Measurements from ENCODE around the gene NNMT.

The NNMT gene

GRCh38 chr11:114293201-114293711 is 2.9 kb upstream of the NNMT start:
- Mint-ChIP-seq H3K9me3 (no peaks in the 10 kb centered on the region), H3K4me1 (no peaks in the 10 kb centered on the region), H3K4me3 (no peak overlapping the region), H3K27me3 (peaks cover 47% of the 10 kb centered on the region), H3K27ac (ENCODE audit: low read depth) (no peak overlapping the region), H3K36me3 (ENCODE audit: insufficient read depth) (no peaks in the 10 kb centered on the region)
- ATAC-seq (replicated peaks; ENCODE audit: extremely low read depth, poor library complexity, severe bottlenecking) (no peak), DNase-seq (ENCODE audit: low spot score in 2 of 2) (no peak)

GRCh38 chr11:114296605-114297372 is 590 bp downstream of the NNMT start:
- no peak overlapping the region for H3K4me3 Mint-ChIP-seq
- H3K27ac Mint-ChIP-seq (ENCODE audit: low read depth) = no peak overlapping the region
- no peaks in the 10 kb centered on the region for H3K36me3 Mint-ChIP-seq (ENCODE audit: insufficient read depth)
- no peaks in the 10 kb centered on the region for H3K9me3 Mint-ChIP-seq
- ATAC-seq (replicated peaks; ENCODE audit: extremely low read depth, poor library complexity, severe bottlenecking) (no peak), DNase-seq (ENCODE audit: low spot score in 2 of 2) (no peak)
- H3K4me1 Mint-ChIP-seq = no peaks in the 10 kb centered on the region
- H3K27me3 Mint-ChIP-seq = peaks cover 50% of the 10 kb centered on the region

GRCh38 chr11:114297806-114298709 is 1.9 kb downstream of the NNMT start:
- Mint-ChIP-seq H3K27ac (ENCODE audit: low read depth) (no peak overlapping the region), H3K27me3 (peaks cover 40% of the 10 kb centered on the region), H3K36me3 (ENCODE audit: insufficient read depth) (no peaks in the 10 kb centered on the region), H3K9me3 (peaks cover 5% of the 10 kb centered on the region), H3K4me3 (no peak overlapping the region), H3K4me1 (no peaks in the 10 kb centered on the region)
- ATAC-seq (replicated peaks; ENCODE audit: extremely low read depth, poor library complexity, severe bottlenecking) (no peak), DNase-seq (ENCODE audit: low spot score in 2 of 2) (no peak)

GRCh38 chr11:114298710-114299109 is 2.5 kb downstream of the NNMT start:
- H3K36me3 Mint-ChIP-seq (ENCODE audit: insufficient read depth) = no peaks in the 10 kb centered on the region
- no peak for DNase-seq (ENCODE audit: low spot score in 2 of 2)
- no peak overlapping the region for H3K4me3 Mint-ChIP-seq
- H3K27ac Mint-ChIP-seq (ENCODE audit: low read depth) = no peak overlapping the region
- ATAC-seq (replicated peaks; ENCODE audit: extremely low read depth, poor library complexity, severe bottlenecking) = no peak
- H3K9me3 Mint-ChIP-seq = peaks cover 5% of the 10 kb centered on the region
- no peaks in the 10 kb centered on the region for H3K4me1 Mint-ChIP-seq
- peaks cover 36% of the 10 kb centered on the region for H3K27me3 Mint-ChIP-seq

GRCh38 chr11:114301088-114301487 is 4.9 kb downstream of the NNMT start:
- Mint-ChIP-seq H3K4me3 (no peak overlapping the region), H3K27ac (ENCODE audit: low read depth) (no peak overlapping the region), H3K4me1 (no peaks in the 10 kb centered on the region), H3K9me3 (peaks cover 5% of the 10 kb centered on the region), H3K27me3 (peaks cover 32% of the 10 kb centered on the region), H3K36me3 (ENCODE audit: insufficient read depth) (no peaks in the 10 kb centered on the region)
- ATAC-seq (replicated peaks; ENCODE audit: extremely low read depth, poor library complexity, severe bottlenecking) (no peak), DNase-seq (ENCODE audit: low spot score in 2 of 2) (no peak)

- Mint-ChIP-seq H3K9me3 (peaks cover 5% of the 10 kb centered on the region), H3K27me3 (peaks cover 29% of the 10 kb centered on the region), H3K4me1 (no peaks in the 10 kb centered on the region), H3K36me3 (ENCODE audit: insufficient read depth) (no peaks in the 10 kb centered on the region), H3K4me3 (no peak overlapping the region), H3K27ac (ENCODE audit: low read depth) (no peak overlapping the region)
- no peak for ATAC-seq (replicated peaks; ENCODE audit: extremely low read depth, poor library complexity, severe bottlenecking)
- DNase-seq (ENCODE audit: low spot score in 2 of 2) = no peak
Observed at GRCh38 chr11:114301927-114302326, 5.7 kb downstream of the NNMT start.

- Mint-ChIP-seq H3K4me1 (no peaks in the 10 kb centered on the region), H3K36me3 (ENCODE audit: insufficient read depth) (no peaks in the 10 kb centered on the region), H3K27ac (ENCODE audit: low read depth) (no peak overlapping the region), H3K9me3 (peaks cover 5% of the 10 kb centered on the region), H3K27me3 (peaks cover 36% of the 10 kb centered on the region), H3K4me3 (no peak overlapping the region)
- ATAC-seq (replicated peaks; ENCODE audit: extremely low read depth, poor library complexity, severe bottlenecking) (no peak), DNase-seq (ENCODE audit: low spot score in 2 of 2) (no peak)
Observed at GRCh38 chr11:114302663-114303062, 6.5 kb downstream of the NNMT start.

- H3K36me3 Mint-ChIP-seq (ENCODE audit: insufficient read depth) = no peaks in the 10 kb centered on the region
- peaks cover 5% of the 10 kb centered on the region for H3K9me3 Mint-ChIP-seq
- no peak for ATAC-seq (replicated peaks; ENCODE audit: extremely low read depth, poor library complexity, severe bottlenecking)
- peaks cover 50% of the 10 kb centered on the region for H3K27me3 Mint-ChIP-seq
- no peak overlapping the region for H3K27ac Mint-ChIP-seq (ENCODE audit: low read depth)
- no peak overlapping the region for H3K4me3 Mint-ChIP-seq
- no peak for DNase-seq (ENCODE audit: low spot score in 2 of 2)
- H3K4me1 Mint-ChIP-seq = no peaks in the 10 kb centered on the region
Observed at GRCh38 chr11:114304065-114304464, 7.9 kb downstream of the NNMT start.

- DNase-seq (ENCODE audit: low spot score in 2 of 2) (no peak), ATAC-seq (replicated peaks; ENCODE audit: extremely low read depth, poor library complexity, severe bottlenecking) (no peak)
- Mint-ChIP-seq H3K27ac (ENCODE audit: low read depth) (no peak overlapping the region), H3K36me3 (ENCODE audit: insufficient read depth) (no peaks in the 10 kb centered on the region), H3K27me3 (peaks cover 59% of the 10 kb centered on the region), H3K4me3 (no peak overlapping the region), H3K4me1 (no peaks in the 10 kb centered on the region), H3K9me3 (peaks cover 5% of the 10 kb centered on the region)
Observed at GRCh38 chr11:114304969-114305368, 8.8 kb downstream of the NNMT start.

- H3K4me3 Mint-ChIP-seq = no peak overlapping the region
- no peaks in the 10 kb centered on the region for H3K36me3 Mint-ChIP-seq (ENCODE audit: insufficient read depth)
- H3K4me1 Mint-ChIP-seq = no peaks in the 10 kb centered on the region
- H3K27me3 Mint-ChIP-seq = peaks cover 64% of the 10 kb centered on the region
- no peaks in the 10 kb centered on the region for H3K9me3 Mint-ChIP-seq
- H3K27ac Mint-ChIP-seq (ENCODE audit: low read depth) = no peak overlapping the region
- ATAC-seq (replicated peaks; ENCODE audit: extremely low read depth, poor library complexity, severe bottlenecking) (no peak), DNase-seq (ENCODE audit: low spot score in 2 of 2) (no peak)
Observed at GRCh38 chr11:114307524-114308203, 11.5 kb downstream of the NNMT start.

- no peak for ATAC-seq (replicated peaks; ENCODE audit: extremely low read depth, poor library complexity, severe bottlenecking)
- peaks cover 69% of the 10 kb centered on the region for H3K27me3 Mint-ChIP-seq
- no peak overlapping the region for H3K4me3 Mint-ChIP-seq
- H3K36me3 Mint-ChIP-seq (ENCODE audit: insufficient read depth) = no peaks in the 10 kb centered on the region
- no peaks in the 10 kb centered on the region for H3K9me3 Mint-ChIP-seq
- no peak for DNase-seq (ENCODE audit: low spot score in 2 of 2)
- H3K27ac Mint-ChIP-seq (ENCODE audit: low read depth) = no peak overlapping the region
- no peaks in the 10 kb centered on the region for H3K4me1 Mint-ChIP-seq
Observed at GRCh38 chr11:114308689-114309089, 12.5 kb downstream of the NNMT start.

GRCh38 chr11:114309517-114309916 is 13.3 kb downstream of the NNMT start:
- peaks cover 63% of the 10 kb centered on the region for H3K27me3 Mint-ChIP-seq
- H3K9me3 Mint-ChIP-seq = no peaks in the 10 kb centered on the region
- H3K27ac Mint-ChIP-seq (ENCODE audit: low read depth) = no peak overlapping the region
- no peak overlapping the region for H3K4me3 Mint-ChIP-seq
- no peaks in the 10 kb centered on the region for H3K36me3 Mint-ChIP-seq (ENCODE audit: insufficient read depth)
- ATAC-seq (replicated peaks; ENCODE audit: extremely low read depth, poor library complexity, severe bottlenecking) = no peak
- no peak for DNase-seq (ENCODE audit: low spot score in 2 of 2)
- H3K4me1 Mint-ChIP-seq = no peaks in the 10 kb centered on the region
